HepG2 (cell line): Measurements from ENCODE around the gene UVSSA. TPM values are rescaled to one million over a fixed set of nuclear protein-coding genes. Genes with fewer than 3 reads are reported as not detected.

Experiments used
- ATAC-seq: fragments of 200-7000 bp; cut with Tn5 transposase; 3 replicates; pipeline ENCODE4 v1.9.1; 2020; ENCODE audit warnings: mild to moderate bottlenecking, moderate library complexity
- BruUV-seq: library from RNA; stranded (reverse); fragments of 400-500 nt; replicated peaks from 2 replicates; lab custom pipeline; 2021; lab: Mats Ljungman, UMichigan
- CTCF ChIA-PET: fragments of 300-600 bp; formaldehyde crosslinking; extraction: SDS; loops from one replicate; lab custom pipeline; 2021; ENCODE audit warnings: low total read pairs, inconsistent platforms, low intra/inter-chr PET ratio; lab: Yijun Ruan, JAX
- POLR2A ChIA-PET: fragments of 350-600 bp; sonication (Branson Sonifier 250); formaldehyde crosslinking; loops from one replicate; lab custom pipeline; 2020; ENCODE audit warnings: antibody characterized with exemption, inconsistent platforms; lab: Yijun Ruan, JAX
- DNase-seq: peaks from one replicate; pipeline ENCODE4 v3.0.0-alpha.2; 2015; ENCODE audit warnings: low spot score
- FAIRE-seq: peaks from 3 replicates; lab custom pipeline; 2011; peaks lifted over from hg19 to GRCh38; lab: Jason Lieb, UNC
- H2AFZ ChIP-seq: one replicate; pipeline ENCODE4 v1.6.1; 2011; ENCODE audit warnings: low read length, inconsistent platforms
- H3K27ac ChIP-seq: fragments of 300-600 bp; 3 replicates; pipeline ENCODE4 v1.8.0; 2011; ENCODE audit warnings: mixed run types, mild to moderate bottlenecking, mixed read lengths, low read length, inconsistent platforms; ENCODE audit not compliant: insufficient read depth; ENCODE audit errors: extremely low read length
- H3K27me3 ChIP-seq, 2 experiments: fragments of 200-600 bp in 1 of 2; 2 replicates in 1 of 2; 3 replicates in 1 of 2; pipeline versions ENCODE4 v1.6.0 to v1.8.0; 2011; ENCODE audit warnings: low read length in 2 of 2, mild to moderate bottlenecking in 2 of 2, moderate library complexity in 2 of 2, inconsistent platforms in 1 of 2; ENCODE audit not compliant: insufficient read depth in 2 of 2, control insufficient read depth in 1 of 2
- H3K36me3 ChIP-seq, 2 experiments: fragments of 200-600 bp in 1 of 2; replicated peaks in 1 of 2; 2 replicates in 1 of 2; 3 replicates in 1 of 2; pipeline versions ENCODE4 v1.5.1 to v1.8.0; 2011; ENCODE audit warnings: low read length in 2 of 2, inconsistent platforms in 1 of 2; ENCODE audit not compliant: insufficient read depth in 2 of 2, control insufficient read depth in 1 of 2
- H3K4me1 ChIP-seq: 2 replicates; pipeline ENCODE4 v1.5.1; 2012; ENCODE audit warnings: low read length, inconsistent platforms; ENCODE audit not compliant: insufficient read depth
- H3K4me2 ChIP-seq: 2 replicates; pipeline ENCODE4 v1.6.0; 2011; ENCODE audit warnings: low read depth, low read length, inconsistent platforms
- H3K4me3 ChIP-seq, 3 experiments: fragments of 200-600 bp in 1 of 3; sonication (generic), shearing (Covaris generic) in 1 of 3; replicated peaks in 1 of 3; 2 replicates each; pipeline ENCODE4 v1.5.1; 2011 to 2016; ENCODE audit warnings: low read length in 3 of 3, inconsistent platforms in 2 of 3, low read depth in 2 of 3, mild to moderate bottlenecking in 2 of 3, control low read depth in 1 of 3, mixed read lengths in 1 of 3; ENCODE audit not compliant: insufficient read depth in 1 of 3
- H3K79me2 ChIP-seq: one replicate; pipeline ENCODE4 v1.6.1; 2011; ENCODE audit warnings: low read length, inconsistent platforms; ENCODE audit not compliant: insufficient read depth
- H3K9ac ChIP-seq: 2 replicates; pipeline ENCODE4 v1.6.0; 2011; ENCODE audit warnings: mild to moderate bottlenecking, low read depth, low read length, inconsistent platforms; ENCODE audit not compliant: insufficient read depth
- H3K9me3 ChIP-seq: 2 replicates; pipeline ENCODE4 v1.5.1; 2012; ENCODE audit warnings: mild to moderate bottlenecking, low read length
- H4K20me1 ChIP-seq: 2 replicates; pipeline ENCODE4 v1.6.0; 2011; ENCODE audit warnings: inconsistent platforms, mild to moderate bottlenecking, low read length, moderate library complexity; ENCODE audit not compliant: insufficient read depth
- REST ChIP-seq, 2 experiments: IDR thresholded peaks; 2 replicates each; pipeline ENCODE4 v1.6.1; 2011 to 2012; ENCODE audit warnings: low read length in 2 of 2, borderline replicate concordance in 1 of 2, low read depth in 1 of 2, mild to moderate bottlenecking in 1 of 2, moderate library complexity in 1 of 2
- WGBS: methylation state at CpG from one replicate; pipeline ENCODE4 v1.1.6; 2017; ENCODE audit warnings: low lambda C conversion rate; 5-methylcytosine and 5-hydroxymethylcytosine counted together
- in situ Hi-C: cut with HindIII; loops from 2 replicates; pipeline ENCODE4 v1.10.0; 2017; ENCODE audit warnings: low pct_unique_long_range_greater_than_20kb; ENCODE audit not compliant: extremely low pct_ligation_motif_present
- intact Hi-C: fragments of 100-400 bp; cut with micrococcal nuclease; formaldehyde crosslinking; loops from one replicate; pipeline ENCODE4 v1.10.0; 2022; ENCODE audit not compliant: unreplicated experiment
- polyA plus RNA-seq, 8 experiments: library from polyadenylated mRNA; depleted of rRNA in 3 of 8; stranded (reverse) in 7 of 8; unstranded in 1 of 8; fragments of >200 nt; fragmentation: Illumina TruSeq in 4 of 8; extraction: Trizol in 4 of 8; gene quantifications; 2 replicates each; pipeline versions ENCODE4 v1.2.1 to v1.2.3, GENCODE V29; 2011 to 2016; ENCODE audit warnings: low read depth in 4 of 8, missing spikeins in 1 of 8, mixed read lengths in 1 of 8; ENCODE audit not compliant: insufficient read depth in 1 of 8
- total RNA-seq, 5 experiments: library from RNA; depleted of rRNA; stranded (reverse); fragments of >200 nt; fragmentation: Illumina TruSeq; extraction: Trizol; gene quantifications; 2 replicates each; pipeline ENCODE4 v1.2.3, GENCODE V29; 2016; ENCODE audit warnings: low read depth in 1 of 5

UVSSA gene
- total and polyA plus RNA-seq, 2 of the 13 experiments (the other 11 are each of a cell fraction or from before 2014, with no cell fraction given): 4.6 to 8.4 TPM

GRCh38 chr4:1326751-1327525 lies 20.1 kb upstream of the UVSSA start:
- no peak for ATAC-seq
- no peak overlapping the region for H3K4me3 ChIP-seq
- peaks cover 33 to 54% of the 10 kb centered on the region in 2 experiments; a peak in 4 of 5 replicates for H3K36me3 ChIP-seq
- no peaks in the 10 kb centered on the region for H3K27me3 ChIP-seq
- no peak overlapping the region for H2AFZ ChIP-seq
- H3K79me2 ChIP-seq: no peaks in the 10 kb centered on the region
- no peak overlapping the region for H3K27ac ChIP-seq
- in situ Hi-C loops (no loop called here), intact Hi-C loops (no loop called here)
- no peak for TF ChIP-seq REST (IDR thresholded peaks at IDR 0.05; ENCODE audit: borderline replicate concordance in 1 of 2, low read depth in 1 of 2, low read length in 2 of 2)
- no peaks in the 10 kb centered on the region for H3K4me1 ChIP-seq
- ChIA-PET CTCF (no interaction called here), POLR2A (no interaction called here)
- no peak for FAIRE-seq
- DNase-seq: no peak
- no TSS peak for BruUV-seq
- no peaks in the 10 kb centered on the region for H4K20me1 ChIP-seq
- H3K9me3 ChIP-seq: no peaks in the 10 kb centered on the region
- 98% methylated on average over 14 of the region's 30 CpGs for WGBS
- no peak overlapping the region for H3K9ac ChIP-seq
- H3K4me2 ChIP-seq: no peak overlapping the region
